GM21447 (cell line): Measurements from ENCODE around the gene ABCA10.
"Not testable (repeated sequence)": the region's sequence is repeated elsewhere in the genome, so short reads cannot be mapped to it uniquely, and the experiment has no call there.

ENCODE experiments used
- ATAC-seq: cut with Tn5 transposase; IDR thresholded peaks from one replicate; pipeline ENCODE4 v1.9.1; 2021; ENCODE audit not compliant: unreplicated experiment

The ABCA10 gene

DNA sequence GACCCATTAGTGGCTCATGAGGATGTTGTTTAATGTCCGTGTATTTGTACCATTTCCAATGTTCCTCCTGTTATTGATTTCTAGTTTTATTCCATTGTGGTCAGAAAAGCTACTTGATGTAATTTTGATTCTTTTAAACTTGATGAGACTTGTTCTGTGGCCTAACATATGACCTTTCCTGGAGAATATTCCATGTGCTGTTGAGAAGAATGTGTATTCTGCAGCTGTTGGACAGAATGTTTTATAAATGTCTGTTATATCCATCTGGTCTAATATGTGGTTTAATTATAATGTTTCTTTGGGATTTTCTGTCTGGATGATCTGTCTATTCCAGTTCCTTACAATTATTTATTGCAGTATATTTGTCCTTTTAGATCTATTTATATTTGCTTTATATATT, 2.9 kb upstream of the ABCA10 start:
- no peak for ATAC-seq

DNA sequence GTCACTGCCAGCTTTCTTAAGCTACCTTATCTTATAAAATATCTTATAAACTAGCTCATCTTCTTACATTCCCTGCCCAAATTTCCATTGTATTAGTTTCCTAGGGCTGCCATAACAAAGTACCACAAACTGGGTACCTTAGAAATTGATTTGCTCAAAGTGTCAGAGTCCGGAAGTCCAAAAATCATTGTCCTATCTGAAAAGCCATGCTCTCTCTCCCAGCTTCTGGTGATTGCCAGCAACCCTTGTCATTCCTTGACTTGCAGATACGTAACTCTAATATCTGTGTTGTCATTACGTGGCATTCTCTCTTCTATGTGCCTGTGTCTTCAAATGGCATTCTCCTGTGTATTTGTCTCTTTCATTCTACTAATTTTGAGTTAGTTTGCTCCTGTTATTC, 2.3 kb upstream of the ABCA10 start:
- ATAC-seq = no peak

DNA sequence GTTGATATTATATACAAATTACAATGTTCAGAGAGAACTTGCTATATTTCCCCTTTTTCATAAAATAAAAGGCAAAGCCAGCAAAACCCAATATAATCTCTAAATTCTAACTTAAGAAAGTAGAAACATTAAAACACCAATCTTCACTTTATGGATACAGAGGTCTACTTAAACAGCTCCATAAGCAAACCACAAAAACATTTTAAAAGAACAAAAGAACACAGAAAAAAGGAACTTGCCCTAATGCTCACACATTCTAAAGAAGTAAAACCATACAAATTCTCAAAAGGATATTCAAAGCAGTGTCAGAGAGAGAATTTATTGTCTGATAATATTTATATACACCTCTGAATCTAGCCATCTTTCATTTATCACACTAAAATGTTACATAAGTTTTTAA, 606 bp downstream of the ABCA10 start:
- ATAC-seq = no peak

DNA sequence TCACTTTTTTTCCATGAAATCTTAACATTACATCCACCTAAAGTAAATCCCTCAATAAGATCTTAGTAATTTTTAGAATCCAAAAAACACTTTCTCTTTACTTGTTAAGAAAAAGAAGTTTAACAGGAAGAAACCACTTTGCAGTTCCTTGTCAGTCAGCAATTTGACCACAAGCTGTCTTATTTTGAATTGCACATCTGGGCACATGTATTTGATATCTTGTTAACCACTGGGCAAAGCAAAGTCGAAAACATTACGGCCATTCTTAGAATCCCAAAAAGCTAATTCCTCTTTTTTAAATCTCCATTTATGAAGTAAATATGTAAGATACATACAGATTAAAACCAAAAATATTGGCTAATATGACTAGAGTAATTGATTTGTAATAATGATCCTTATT, 1.1 kb downstream of the ABCA10 start:
- no peak for ATAC-seq

- no peak for ATAC-seq
Measured at GRCh38 chr17:69223809-69224208, 4.8 kb downstream of the ABCA10 start.

DNA sequence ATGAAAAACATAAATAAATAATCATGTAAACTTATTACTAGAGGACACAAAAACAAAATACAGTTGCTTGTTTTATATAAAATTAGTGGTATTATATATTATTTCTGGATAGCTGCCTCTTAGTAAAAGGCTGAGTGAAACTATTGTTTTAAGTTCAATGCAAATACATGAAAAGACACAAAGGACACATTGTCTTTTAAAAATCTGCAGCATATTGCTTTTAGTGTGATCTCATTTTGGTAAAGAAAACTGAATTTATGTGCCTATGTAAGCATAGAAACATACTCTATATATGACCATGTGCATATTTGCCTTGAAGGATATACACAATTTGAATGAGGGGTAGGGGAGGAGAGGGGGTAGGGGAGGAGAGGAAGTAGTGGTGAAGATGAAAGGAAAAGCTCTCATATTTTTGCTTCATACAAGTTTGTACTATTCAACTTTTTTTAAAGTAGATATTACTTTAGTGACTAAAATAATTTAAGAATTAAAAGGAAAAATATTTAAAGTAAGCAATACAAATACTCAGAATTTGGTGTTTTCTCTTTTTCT, 5.8 kb downstream of the ABCA10 start:
- no peak for ATAC-seq

DNA sequence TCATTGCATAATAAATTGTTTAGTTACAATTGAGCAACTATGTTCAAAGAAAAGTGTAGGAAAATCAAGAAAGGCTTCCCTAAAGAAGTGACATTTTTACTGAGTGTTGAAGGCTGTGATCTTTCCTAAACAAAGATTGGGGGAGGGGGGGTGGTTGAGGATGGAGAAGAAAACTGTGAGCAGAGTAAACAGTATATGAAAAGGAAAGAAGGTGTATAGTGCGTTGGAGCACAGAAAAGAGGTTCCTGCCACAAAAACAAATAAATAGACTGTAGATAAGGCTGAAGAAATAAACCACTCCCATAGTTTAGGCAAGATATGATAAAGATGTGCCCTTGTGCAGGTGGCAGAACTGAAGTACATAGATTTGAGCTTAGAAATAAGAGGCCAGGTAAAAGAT, 8.5 kb downstream of the ABCA10 start:
- no peak for ATAC-seq

GRCh38 chr17:69218986-69219385, 9.6 kb downstream of the ABCA10 start:
- no peak for ATAC-seq

DNA sequence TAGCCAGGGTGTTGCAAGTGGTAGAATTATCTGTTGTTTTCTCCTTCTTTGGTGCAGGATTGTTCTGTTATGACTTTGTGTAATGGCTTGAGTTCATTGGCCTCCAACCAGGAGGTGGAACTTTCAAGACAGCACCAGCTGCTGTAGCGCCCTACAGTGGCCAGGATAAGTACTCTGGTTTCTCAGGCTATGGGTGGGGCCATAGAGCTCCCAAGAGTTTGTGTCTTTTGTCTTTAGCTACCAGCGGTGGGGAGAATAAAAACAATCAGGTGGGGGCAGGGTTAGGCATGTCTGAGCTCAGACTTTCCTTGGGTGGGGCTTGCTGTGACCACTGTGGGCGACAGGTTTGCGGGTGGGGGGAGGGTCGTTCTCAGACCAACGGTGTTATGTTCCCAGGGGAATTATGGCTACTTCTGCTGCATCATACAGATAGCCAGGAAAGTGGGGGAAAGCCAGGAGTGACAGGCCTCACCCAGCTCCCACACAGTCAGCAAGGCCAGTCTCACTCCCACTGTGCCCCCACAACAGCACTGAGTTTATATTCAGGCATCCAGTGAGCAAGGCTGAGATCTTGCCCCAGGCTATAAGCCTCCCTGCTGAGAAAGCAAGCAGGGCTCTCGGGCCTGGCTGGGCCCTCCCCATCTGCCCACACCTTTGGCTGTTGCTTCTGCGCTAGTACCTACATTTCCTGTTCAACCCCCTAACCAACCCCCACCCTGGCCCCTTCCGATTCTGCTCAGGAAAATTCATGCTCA, 15.4 kb downstream of the ABCA10 start:
- ATAC-seq = no peak

- ATAC-seq = no peak
Measured at GRCh38 chr17:69208640-69209039, 20.0 kb downstream of the ABCA10 start.

- ATAC-seq = no peak
Measured at GRCh38 chr17:69207151-69207550, 21.5 kb downstream of the ABCA10 start.

DNA sequence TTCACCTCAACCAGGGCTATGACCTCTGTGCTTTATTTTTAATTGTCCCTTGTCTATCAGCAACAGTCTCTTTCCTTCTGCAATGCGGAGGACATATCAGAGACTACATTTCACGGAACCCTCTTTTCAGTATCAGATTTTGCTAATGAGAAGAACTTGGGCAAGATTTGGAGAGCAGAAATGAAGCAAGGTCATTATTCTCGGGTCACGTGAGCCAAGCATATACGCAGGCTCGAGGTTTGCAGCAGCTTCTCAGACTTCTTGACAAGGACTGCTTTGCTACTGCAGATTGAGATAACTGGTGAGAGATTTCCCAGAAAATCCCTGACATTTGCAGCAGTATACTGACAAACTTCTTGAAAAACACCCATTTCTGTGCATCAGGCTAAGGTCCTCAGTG, 30.4 kb downstream of the ABCA10 start:
- no peak for ATAC-seq

DNA sequence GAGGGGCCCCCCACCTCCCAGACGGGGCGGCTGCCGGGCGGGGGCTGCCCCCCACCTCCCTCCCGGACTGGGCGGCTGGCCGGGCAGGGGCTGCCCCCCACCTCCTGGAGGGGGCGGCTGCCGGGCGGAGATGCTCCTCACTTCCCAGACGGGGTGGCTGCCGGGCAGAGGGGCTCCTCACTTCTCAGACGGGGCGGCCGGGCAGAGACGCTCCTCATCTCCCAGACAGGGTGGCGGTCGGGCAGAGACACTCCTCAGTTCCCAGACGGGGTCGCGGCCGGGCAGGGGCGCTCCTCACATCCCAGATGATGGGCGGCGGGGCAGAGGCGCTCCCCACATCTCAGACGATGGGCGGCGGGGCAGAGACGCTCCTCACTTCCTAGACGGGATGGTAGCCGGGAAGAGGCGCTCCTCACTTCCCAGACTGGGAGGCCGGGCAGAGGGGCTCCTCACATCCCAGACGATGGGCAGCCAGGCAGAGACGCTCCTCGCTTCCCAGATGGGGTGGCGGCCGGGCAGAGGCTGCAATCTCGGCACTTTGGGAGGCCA, 32.4 kb downstream of the ABCA10 start:
- ATAC-seq = not testable (repeated sequence)

GRCh38 chr17:69192754-69193153, 35.9 kb downstream of the ABCA10 start:
- no peak for ATAC-seq

DNA sequence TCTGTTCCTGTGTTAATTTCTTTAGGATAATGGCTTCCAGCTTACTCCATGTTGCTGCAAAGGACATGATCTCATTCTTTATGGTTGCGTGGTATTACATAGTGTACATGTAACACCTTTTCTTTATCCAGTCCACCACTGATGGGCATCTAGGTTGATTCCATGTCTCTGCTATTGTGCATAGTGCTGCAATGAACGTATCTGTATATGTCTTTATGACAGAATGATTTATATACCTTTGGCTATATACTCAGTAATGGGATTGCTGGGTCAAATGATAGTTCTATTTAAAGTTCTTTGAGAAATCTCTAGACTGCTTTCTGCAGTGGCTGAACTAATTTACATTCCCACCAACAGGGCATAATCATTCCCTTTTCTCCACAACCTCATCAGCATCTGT, 39.8 kb downstream of the ABCA10 start:
- no peak for ATAC-seq

- ATAC-seq = no peak
Measured at GRCh38 chr17:69188064-69188463, 40.6 kb downstream of the ABCA10 start.

DNA sequence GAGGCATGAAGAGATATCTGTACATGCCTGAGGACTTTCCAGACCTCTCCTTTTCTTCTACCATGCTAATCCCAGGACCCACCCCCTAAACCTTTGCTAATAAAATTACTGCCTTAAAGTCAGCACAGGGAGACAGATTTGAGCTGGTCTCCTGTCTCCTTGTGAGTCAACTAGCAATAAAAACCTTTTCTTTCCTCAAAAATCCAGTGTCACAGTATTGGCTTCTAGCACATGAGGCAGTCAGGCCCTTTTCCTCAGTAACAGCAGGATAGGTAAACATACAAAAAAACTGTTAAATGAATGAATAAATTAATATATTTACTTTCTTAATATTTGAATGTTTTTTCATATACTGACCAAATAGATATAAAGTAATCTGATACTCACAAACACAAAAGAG, 41.3 kb downstream of the ABCA10 start:
- no peak for ATAC-seq

DNA sequence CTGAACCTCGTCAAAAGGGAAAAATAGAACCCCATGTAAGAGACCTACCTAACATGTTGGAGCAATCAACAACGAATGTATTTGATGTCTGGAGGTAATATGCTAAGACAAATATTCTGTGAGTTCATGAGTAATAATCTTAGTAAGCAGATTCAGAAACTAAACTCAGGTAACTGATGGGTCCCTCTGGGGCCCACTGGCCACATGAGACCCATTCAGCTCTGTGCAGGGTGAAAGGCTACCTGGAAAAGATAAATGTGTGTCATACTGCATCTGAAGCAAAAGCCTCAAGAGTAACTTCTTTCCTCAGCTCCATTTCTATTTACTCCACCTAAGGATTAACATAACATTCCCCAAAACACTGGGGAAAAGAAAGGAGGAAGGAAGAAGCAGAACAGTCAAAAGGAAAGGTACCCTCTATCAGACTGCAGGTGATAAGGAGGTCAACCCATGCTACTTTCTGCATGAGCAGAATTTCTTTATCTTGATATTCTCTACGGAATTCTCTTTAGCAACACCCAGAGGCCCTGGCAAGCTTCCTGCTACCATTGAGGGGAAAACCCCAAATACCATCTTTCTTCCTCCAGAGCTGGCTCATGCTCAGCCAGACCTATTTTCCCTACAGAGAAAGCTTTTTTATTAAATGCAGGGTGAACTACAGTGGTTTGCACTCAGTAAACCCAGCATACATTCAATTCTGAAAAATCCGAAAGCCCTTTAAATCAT, 49.2 kb downstream of the ABCA10 start:
- no peak for ATAC-seq

DNA sequence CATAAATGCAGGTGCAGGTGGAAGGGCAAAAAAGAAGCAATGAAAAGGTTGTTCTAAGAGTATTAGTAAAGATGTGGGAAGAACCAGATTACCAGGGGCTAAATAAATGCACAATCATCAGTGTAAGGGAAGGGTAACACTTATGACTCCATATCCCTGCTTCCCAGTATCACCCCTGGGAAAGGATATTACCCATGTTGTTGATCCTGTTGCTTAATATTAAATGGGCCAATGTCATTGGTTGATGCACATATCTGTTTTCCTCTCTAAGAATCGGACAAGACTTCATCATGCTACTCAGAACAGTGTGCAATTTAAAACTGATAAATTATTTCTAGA, 52.2 kb downstream of the ABCA10 start:
- ATAC-seq = no peak

DNA sequence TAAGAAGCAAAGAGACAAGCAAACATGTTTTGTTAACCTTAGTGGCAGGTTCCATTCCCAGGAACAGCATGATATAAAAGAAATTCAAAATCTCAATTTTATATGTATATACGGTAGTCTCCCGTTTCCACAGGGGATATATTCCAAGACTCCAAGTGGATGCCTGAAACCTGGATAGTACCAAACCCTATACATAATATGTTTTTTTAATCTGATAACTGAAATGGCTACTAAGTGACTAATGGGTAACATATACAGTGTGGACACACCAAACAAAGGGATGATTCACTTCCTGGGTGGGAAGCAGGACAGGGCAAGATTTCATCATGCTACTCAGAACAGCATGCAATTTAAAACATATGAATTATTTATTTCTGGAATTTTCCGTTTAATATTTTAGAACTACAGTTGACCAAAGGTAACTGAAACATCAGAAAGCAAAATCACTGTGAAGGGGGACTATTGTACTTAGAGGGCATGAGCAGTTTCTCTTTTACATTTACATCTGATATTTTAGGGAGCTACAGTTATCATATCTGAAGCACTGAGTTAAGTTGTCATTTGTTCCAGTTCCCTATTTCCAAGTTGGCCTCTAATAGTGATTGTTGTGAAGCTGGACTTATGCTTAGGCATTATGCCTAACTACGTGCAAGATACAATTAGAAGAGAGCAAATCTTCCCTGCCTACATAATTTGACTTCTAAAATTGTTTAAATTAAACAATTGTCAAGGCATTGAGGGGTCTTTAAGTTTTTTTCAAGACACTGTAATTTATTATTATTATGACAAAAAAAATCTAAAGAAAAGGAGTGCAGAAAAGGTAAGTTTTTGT, 52.8 kb downstream of the ABCA10 start:
- ATAC-seq = no peak

GRCh38 chr17:69175262-69175624, 53.4 kb downstream of the ABCA10 start:
- ATAC-seq = no peak
